SH-SY5Y (cell line): ENCODE measurements around the gene CLDN6.

Source experiments
- GATA2 ChIP-seq: IDR thresholded peaks from 2 replicates; pipeline ENCODE4 v1.6.1; 2011; ENCODE audit warnings: mild to moderate bottlenecking, low read depth, low read length
- GATA3 ChIP-seq: IDR thresholded peaks from 2 replicates; pipeline ENCODE4 v1.6.1; 2011; ENCODE audit warnings: low read depth, mild to moderate bottlenecking, low read length, moderate library complexity

DNA sequence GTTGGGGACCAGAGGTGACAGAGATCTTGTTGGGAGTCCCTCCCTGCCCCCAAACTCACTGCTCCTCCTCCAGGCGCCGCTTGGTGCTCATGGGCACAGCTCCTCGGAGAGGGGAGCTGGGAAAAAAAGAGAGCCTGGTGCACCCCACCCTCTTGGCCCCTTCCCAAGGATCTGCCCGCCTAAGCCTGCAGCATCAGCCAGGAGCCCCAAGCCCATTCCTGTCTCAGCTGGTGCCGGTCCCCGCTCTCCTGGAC, 5.4 kb upstream of the CLDN6 start:
- TF ChIP-seq GATA2 (no peak), GATA3 (no peak)
